GM08714 (cell line): ENCODE data around the gene TTC16.

Experiments
- H3K4me3 ChIP-seq: fragments of 200-500 bp; sonication (Bioruptor generic); 2 replicates; pipeline ENCODE4 v1.5.1; 2014; ENCODE audit warnings: mild to moderate bottlenecking, low read length, inconsistent platforms
- ZNF274 ChIP-seq: IDR thresholded peaks from 2 replicates; pipeline ENCODE4 v1.6.1; 2012; ENCODE audit warnings: mild to moderate bottlenecking, low read depth, low read length

The TTC16 gene

GRCh38 chr9:127686461-127687393 is 29.2 kb upstream of the TTC16 start:
- no peak for TF ChIP-seq ZNF274

GRCh38 chr9:127689329-127690000 is 26.4 kb upstream of the TTC16 start:
- H3K4me3 ChIP-seq = no peak overlapping the region
- no peak for TF ChIP-seq ZNF274

More at GRCh38 chr9:127686461-127687393, 29.2 kb upstream of the TTC16 start:
- no peak overlapping the region for H3K4me3 ChIP-seq

- no peak for TF ChIP-seq ZNF274
Observed at GRCh38 chr9:127690735-127691134, 25.1 kb upstream of the TTC16 start.

GRCh38 chr9:127692071-127692470 is 23.8 kb upstream of the TTC16 start:
- TF ChIP-seq ZNF274 = no peak
- no peak overlapping the region for H3K4me3 ChIP-seq

More at GRCh38 chr9:127690735-127691134, 25.1 kb upstream of the TTC16 start:
- no peak overlapping the region for H3K4me3 ChIP-seq

- TF ChIP-seq ZNF274 = no peak
- no peak overlapping the region for H3K4me3 ChIP-seq
Observed at GRCh38 chr9:127693143-127693542, 22.7 kb upstream of the TTC16 start.

- TF ChIP-seq ZNF274 = no peak
- no peak overlapping the region for H3K4me3 ChIP-seq
Observed at GRCh38 chr9:127693697-127694096, 22.2 kb upstream of the TTC16 start.

- H3K4me3 ChIP-seq = no peak overlapping the region
- no peak for TF ChIP-seq ZNF274
Observed at GRCh38 chr9:127694890-127695720, 20.8 kb upstream of the TTC16 start.

- no peak for TF ChIP-seq ZNF274
Observed at GRCh38 chr9:127697575-127697974, 18.3 kb upstream of the TTC16 start.

GRCh38 chr9:127698386-127698785 is 17.5 kb upstream of the TTC16 start:
- TF ChIP-seq ZNF274 = no peak
- H3K4me3 ChIP-seq = no peak overlapping the region

More at GRCh38 chr9:127697575-127697974, 18.3 kb upstream of the TTC16 start:
- no peak overlapping the region for H3K4me3 ChIP-seq

- H3K4me3 ChIP-seq = no peak overlapping the region; the same call in 1 of the 2 replicates
- no peak for TF ChIP-seq ZNF274
Observed at GRCh38 chr9:127698985-127699670, 16.8 kb upstream of the TTC16 start.

GRCh38 chr9:127700140-127700539 is 15.7 kb upstream of the TTC16 start:
- no peak overlapping the region for H3K4me3 ChIP-seq
- no peak for TF ChIP-seq ZNF274

- TF ChIP-seq ZNF274 = no peak
- H3K4me3 ChIP-seq = no peak overlapping the region
Observed at GRCh38 chr9:127700594-127701255, 15.2 kb upstream of the TTC16 start.
